Activated CD8-positive, alpha-beta memory T cell treated with anti-CD3 and anti-CD28 coated beads for 1 hour (primary cell): ENCODE results near the gene CES3.
A peak's percentile ranks its signal among the peaks of the same experiment; 100 is the strongest.
"Not testable (repeated sequence)": the region's sequence is repeated elsewhere in the genome, so short reads cannot be mapped to it uniquely, and the experiment has no call there.

Experiments
- DNase-seq, 2 donors: peaks; one replicate each; pipeline ENCODE4 v3.0.0-alpha.2; 2020; ENCODE audit warnings: low read depth in 1 of 2; ENCODE audit errors: extremely low read depth in 1 of 2

The CES3 gene

DNA sequence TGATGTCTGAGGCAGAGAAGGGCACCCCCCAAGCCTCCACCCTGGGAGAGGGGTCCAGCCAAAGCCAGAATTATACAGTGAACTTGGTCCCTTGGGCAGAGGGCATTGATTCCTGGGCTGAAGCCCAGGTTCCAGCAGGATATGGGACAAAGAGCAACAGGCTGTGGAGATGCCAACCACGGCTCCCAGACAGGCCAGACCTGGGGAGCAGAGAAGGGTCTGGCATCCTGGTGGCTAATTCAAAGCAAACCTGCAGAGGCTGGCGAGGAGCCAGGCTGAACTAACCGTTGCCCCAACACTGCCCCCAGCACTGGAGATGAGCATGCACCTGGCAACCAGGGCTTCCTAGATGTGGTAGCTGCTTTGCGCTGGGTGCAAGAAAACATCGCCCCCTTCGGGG, 3.0 kb downstream of the CES3 start:
- no peak for DNase-seq

DNA sequence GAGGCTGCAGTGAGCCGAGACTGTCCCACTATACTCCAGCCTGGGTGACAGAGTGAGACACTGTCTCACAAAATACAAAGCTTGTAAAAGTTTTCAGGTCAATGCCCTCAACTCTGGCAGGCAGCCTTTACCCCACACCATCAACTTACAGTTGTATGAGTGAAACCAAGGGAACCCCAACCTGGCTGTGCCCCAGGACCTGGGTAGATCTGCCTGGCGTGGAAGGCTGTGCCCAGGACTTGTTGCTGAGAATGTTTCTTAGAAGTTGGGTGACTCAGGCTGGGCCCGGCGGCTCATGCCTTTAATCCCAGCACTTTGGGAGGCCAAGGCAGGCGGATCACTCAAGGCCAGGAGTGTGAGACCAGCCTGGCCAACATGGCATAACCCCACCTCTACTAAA, 7.8 kb downstream of the CES3 start:
- DNase-seq: no peak

DNA sequence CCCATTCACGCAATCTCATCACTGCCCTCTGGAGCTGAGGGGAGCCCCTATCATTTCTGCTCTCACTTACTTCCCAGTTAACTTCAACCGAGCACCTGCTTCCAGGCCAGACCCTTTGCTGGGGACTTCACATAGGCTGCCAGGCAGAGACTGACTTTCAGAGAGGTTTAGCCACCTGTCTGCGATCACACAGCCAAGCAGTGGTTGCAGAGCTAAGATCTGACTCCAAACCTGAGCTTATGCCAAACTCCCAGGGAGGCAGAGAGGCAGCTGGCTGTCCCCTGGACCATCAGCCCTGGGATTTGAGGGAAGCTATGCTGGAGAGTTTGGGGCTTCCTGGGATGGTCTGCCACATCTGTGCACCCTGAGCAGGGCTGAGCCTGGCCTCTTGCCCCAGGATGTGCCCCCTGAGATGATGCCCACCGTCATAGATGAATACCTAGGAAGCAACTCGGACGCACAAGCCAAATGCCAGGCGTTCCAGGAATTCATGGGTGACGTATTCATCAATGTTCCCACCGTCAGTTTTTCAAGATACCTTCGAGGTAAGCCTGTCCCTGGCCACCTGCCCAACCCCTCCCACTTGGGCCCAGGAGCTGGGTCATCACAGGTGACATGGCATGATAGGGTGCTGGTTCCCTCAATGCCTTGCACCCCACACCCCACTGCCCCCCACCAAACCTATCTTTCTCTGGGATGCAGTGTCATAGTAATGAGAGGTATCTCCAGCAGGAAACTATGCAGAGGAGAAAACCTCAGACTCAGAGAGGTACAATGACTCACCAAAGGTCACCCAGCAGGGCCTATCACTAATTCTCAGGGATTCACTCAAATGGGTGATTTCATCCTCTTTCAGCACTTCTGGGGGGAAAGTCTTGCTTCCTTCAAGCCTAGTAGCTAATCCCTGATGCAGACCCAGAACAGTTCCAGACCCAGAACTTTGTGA, 10.0 kb downstream of the CES3 start:
- DNase-seq: no peak

DNA sequence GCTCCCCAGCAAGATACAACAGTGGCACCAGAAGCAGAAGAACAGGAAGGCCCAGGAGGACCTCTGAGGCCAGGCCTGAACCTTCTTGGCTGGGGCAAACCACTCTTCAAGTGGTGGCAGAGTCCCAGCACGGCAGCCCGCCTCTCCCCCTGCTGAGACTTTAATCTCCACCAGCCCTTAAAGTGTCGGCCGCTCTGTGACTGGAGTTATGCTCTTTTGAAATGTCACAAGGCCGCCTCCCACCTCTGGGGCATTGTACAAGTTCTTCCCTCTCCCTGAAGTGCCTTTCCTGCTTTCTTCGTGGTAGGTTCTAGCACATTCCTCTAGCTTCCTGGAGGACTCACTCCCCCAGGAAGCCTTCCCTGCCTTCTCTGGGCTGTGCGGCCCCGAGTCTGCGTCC, 11.9 kb downstream of the CES3 start:
- DNase-seq: no peak

DNA sequence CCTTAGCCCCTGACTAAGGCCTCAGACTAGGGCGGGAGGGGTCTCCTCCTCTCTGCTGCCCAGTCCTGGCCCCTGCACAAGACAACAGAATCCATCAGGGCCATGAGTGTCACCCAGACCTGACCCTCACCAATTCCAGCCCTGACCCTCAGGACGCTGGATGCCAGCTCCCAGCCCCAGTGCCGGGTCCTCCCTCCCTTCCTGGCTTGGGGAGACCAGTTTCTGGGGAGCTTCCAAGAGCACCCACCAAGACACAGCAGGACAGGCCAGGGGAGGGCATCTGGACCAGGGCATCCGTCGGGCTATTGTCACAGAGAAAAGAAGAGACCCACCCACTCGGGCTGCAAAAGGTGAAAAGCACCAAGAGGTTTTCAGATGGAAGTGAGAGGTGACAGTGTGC, 12.7 kb downstream of the CES3 start:
- DNase-seq: no peak

DNA sequence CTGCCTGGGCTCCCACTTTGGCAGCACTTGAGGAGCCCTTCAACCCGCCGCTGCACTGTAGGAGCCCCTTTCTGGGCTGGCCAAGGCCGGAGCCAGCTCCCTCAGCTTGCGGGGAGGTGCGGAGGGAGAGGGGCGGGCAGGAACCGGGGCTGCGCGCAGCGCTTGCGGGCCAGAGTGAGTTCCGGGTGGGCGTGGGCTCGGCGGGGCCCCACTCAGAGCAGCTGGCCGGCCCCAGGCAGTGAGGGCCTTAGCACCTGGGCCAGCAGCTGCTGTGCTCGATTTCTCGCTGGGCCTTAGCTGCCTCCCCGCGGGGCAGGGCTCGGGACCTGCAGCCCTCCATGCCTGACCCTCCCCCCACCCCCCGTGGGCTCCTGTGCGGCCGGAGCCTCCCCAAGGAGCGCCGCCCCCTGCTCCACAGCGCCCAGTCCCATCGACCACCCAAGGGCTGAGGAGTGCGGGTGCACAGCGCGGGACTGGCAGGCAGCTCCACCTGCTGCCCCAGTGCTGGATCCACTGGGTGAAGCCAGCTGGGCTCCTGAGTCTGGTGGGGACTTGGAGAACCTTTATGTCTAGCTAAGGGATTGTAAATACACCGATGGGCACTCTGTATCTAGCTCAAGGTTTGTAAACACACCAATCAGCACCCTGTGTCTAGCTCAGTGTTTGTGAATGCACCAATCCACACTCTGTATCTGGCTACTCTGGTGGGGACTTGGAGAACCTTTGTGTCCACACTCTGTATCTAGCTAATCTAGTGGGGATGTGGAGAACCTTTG, 13.3 kb downstream of the CES3 start:
- DNase-seq: not testable (repeated sequence)

DNA sequence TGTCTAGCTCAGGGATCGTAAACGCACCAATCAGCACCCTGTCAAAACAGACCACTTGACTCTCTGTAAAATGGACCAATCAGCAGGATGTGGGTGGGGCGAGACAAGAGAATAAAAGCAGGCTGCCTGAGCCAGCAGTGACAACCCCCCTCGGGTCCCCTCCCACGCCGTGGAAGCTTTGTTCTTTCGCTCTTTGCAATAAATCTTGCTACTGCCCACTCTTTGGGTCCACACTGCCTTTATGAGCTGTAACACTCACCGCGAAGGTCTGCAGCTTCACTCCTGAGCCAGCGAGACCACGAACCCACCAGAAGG, 13.8 kb downstream of the CES3 start:
- DNase-seq: not testable (repeated sequence)

DNA sequence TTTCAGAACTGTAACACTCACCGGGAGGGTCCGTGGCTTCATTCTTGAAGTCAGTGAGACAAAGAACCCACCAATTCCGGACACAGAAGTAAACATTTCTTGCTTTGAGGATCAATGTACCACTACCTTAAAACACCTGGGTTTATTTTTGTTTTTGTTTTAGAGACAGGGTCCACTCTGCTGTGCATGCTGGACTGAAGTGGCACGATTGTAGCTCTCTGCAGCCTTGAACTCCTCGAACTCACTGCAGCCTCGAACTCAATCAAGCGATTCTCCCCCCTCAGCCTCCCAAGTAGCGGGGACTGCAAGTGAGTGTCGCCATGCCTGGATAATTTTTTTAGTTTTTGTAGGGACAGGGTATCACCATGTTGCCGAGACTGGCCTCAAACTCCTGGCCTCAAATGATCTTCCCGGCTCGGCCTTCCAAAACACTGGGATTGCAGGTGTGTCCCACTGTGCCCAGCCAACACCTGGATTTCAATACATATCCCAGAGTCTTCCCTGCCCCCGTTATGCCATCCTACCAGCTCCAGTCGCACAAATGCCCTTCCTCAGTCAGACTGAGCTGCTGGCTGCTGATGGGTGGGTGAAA, 14.3 kb downstream of the CES3 start:
- DNase-seq: no peak

DNA sequence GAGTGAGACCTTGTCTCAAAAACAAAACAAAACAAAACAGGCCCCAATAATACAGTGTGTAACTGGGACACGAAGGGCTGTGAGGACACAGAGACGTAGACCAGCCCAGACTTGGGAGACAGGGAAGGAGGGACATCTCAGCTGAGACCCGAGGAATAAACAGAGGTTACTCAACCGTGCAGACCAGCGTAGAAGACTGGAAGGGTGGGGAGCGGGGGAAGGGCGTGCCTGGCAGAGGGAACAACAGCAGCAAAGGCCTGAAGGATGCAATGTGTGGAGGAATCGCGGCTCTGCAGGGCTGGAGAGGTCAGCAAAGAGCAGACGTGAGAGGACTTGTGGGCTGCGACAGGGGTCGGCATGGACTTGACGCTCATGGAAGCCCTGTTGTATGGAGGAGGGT, 15.7 kb downstream of the CES3 start:
- DNase-seq: no peak

DNA sequence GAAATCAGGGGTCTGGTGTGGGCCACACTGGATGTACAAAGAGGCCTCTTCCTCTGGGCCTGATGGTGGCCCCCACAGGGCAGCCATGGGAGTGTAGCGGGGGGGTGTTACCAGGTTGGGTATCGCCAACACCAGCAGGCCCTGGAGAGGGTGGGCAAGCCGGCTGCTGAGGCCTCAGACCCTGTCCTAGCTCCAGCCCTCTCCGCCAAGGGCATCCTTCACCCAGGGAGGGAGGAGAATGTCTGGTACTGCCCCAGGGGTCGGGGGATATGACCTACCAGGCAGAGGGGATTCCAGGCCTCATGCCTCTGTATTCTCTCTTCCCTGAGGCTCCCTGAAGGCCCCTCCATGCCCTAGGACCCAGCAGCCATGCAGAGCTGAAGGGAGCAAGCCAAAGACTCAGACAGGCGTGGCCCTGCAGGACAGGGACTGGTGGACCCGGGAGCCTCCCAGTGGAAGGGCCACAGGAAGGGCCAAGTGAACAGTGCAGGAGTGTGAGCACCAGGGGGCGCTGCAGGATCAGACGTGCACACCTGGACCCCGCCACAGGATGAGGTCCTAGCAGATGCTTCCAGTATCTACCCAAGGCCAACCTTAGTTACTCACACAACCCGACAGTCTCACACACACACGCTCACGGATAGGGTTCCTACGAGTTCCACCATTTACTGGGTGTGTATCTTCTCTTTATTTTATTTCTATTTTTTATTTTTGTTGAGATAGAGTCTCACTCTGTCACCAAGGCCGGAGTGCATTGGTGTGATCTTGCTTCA, 16.5 kb downstream of the CES3 start:
- peak; percentile 74 to 86 for DNase-seq

DNA sequence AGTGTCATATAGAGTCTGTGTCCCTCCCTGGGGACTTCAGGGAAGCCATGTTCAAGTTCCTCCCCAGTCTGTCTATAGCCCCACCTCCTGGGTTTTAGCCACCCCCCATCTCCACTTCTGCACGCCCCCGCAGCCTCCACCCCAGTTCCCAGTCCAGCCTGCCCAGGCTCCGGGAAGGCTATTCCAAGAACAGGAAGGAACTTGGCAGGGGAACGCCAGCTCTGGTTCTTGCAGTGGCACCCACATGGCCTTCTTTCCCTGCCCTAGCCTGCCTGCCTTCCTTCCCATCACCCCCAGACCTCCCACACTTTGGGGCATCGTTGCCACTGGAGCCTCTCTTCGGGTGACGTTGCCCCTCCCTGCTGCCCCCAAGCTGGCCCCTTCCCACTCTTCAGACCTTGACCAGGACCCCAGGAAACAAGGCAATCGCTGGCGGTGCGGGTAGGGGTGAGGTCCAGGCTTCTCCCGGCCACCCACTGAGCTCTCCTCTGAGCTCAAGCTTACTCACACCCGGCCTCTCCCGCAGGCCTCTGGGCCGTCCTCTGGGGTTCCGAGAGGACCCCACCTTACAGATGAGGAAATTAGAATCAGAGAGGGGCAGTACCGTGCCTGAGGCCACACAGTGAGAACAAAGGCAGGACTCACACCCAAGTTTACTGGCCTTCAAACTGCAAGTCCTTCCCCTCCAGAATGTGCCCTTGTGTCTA, 18.1 kb downstream of the CES3 start:
- DNase-seq: no peak

DNA sequence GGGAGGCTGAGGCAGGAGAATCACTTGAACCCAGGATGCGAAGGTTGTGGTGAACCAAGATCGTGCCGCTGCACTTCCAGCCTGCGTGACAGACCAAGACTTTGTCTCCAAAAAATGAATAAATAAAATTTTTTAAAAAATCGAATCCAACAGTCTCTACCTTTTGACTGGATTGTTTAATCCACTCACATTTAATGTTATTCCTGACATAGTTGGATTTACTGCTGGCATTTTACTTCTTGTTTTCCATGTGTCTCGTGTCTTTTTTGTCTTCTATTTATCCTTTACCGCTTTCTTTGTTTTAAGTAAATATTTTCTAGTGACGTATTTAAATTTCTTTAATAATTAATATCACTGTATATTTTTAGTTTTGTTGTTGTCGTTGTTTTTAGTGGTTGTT, 22.0 kb downstream of the CES3 start:
- DNase-seq: no peak

DNA sequence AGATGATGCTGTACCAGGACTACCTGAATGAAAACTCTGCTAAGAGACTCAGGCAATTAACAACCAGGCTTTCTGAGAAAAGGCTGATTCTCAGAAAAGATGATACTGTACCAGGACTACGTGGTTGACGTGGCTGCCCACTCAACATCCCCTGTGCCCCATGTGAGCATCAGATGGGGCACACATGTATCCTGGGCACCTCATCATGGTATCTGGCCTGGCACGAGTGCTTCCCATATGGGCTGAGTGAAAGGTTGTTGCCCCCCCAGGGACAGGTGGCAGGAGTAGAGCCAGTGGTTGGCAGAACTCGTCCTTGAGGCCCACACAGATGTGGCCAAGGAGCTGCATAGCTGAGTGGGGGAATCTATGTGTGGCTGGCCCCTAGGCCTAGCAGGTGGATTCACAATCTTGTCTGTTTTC, 23.8 kb downstream of the CES3 start:
- DNase-seq: no peak

DNA sequence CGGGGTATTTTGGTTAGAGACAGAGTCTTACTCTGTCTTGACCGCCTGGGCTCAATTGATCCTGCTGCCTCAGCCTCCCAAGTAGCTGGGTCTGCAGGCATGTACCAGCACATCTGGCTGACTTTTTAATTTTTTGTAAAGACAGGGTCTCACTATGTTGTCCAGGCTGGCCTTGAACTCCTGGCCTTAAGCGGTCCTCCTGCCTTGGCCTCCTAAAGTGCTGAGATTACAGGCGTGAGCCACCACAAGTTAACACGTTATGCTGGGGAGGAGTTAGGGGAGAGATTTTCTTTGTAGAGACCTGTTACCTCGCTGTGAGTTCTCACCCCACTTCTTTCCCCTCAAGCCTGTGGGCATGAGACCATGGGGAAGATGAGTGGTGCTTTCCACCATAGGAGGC, 25.5 kb downstream of the CES3 start:
- no peak for DNase-seq

DNA sequence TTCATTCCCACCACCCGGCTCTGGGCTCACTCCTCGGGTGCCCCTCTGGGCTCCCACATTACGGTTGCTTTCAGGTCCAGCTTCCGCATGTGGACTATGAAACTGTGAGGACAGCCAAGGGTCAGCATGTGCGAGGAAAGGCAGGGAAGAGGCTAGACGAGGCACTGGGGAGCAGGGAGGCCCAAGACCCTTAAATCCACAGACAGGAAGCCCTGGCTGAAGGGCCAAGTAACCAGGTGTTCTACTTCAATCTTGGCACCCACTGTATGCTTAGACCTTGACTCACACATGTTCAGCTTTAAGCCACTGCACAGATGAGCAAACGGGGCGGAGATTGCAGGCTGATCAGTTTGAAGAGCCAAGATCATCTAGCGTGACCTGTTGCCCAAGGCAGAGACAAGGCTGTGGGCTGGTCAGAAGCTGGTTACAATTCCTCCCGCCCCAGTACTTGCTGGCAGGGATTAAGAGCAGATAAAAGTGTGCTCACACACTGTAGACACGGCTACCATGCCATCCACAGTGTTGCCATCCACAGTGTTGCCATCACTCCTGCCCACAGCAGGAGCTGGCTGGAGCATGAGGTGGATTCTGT, 27.2 kb downstream of the CES3 start, which contains the start of gene CES4A:
TSS of gene CES4A (plus strand) at position 393 of the 592 bp plus-strand sequence. CDS start at position 577, 184 bp downstream.
- DNase-seq: no peak

DNA sequence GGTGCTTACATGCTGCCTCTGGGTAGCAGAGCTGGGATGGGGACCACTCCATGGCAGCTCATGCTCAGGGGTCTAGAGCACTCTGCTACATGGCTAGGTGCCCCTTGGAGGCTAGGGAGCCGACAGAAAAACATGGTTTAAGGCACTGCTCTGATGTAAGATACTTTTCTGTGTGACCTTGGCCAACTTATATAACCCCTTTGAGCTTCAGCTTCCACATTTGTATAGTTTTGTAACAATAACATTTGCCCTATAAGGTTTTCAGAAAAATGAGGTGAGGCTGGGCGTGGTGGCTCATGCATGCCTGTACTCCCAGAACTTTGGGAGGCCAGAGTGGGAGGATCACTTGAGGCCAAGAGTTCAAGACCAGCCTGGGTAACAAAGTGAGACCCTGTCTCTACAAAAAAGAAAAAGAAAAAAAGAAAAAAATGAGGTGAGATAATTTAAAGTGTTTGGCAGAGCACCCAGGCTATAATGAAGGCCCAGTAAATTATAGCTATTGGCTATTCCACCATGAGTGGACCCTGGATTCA, 30.5 kb downstream of the CES3 start:
- DNase-seq: no peak

DNA sequence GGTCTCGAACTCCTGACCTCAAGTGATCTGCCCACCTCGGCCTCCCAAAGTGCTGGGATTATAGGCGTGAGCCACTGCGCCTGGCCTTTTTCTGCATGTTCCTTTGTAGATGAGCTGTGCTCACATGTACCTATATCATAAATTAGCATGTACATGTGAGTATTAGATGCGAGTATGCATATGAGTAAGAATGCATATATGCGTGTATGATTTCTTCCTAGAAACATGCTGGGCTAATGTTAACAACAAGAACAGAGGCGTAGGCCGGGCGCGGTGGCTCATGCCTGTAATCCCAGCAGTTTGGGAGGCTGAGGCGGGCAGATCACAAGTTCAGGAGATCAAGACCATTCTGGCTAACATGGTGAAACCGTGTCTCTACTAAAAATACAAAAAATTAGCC, 32.5 kb downstream of the CES3 start:
- not testable (repeated sequence) for DNase-seq

DNA sequence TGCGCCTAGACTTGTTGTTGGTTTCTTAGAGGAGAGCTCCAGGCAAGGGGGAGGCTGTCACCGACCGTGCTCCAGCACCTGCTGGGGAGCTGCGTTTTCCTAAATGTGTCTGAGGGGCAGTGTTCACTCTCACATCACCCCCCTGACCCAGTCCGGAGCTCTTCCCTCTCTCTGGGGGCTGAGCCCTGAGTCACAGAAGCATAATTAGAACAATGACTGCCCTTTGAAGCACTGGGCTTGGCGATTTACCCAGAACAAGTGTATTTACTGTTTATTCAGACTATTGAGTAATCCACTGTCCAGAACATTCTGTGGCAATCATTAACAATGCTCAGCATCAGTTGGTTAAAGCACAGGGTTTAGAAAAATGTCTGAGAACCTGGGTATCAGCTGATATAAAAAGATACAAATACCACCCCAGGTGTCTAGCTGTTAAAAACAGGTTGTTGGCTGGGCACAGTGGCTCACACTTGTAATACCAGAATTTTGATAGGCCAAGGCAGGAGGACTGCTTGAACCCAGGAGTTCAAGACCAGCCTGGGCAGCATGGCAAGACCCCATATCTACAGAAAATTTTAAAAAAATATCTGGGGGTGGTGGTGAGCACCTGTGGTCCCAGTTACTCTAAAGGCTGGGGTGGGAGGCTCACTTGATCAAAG, 35.4 kb downstream of the CES3 start:
- no peak for DNase-seq

DNA sequence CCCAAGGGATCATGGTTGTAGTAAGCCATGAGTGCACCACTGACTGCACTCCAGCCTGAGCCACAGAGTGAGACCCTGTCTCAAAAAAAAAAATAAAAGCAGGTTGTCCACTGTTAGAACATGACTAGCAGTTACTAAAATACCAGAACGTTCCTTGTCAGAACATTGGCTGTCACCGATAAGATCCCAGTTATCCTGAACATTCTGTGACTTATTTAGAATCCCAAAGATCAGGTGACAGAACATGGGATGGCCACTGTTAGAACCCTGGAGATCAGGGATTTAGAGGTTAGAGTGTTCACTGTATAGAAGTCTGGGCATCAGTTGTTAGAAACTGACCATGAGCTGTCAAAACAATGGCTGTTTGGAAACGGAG, 35.9 kb downstream of the CES3 start:
- DNase-seq: no peak
